WTC11 (cell line): ENCODE data around the gene SPOUT1. TPM values are rescaled to one million over a fixed set of nuclear protein-coding genes. Genes with fewer than 3 reads are reported as not detected.

Source experiments
- ATAC-seq: fragments of 200-7000 bp; cut with Tn5 transposase; 2 replicates; pipeline ENCODE4 v1.10.0; 2021; ENCODE audit warnings: mild to moderate bottlenecking, moderate library complexity
- CTCF ChIA-PET: fragments of 300-600 bp; sonication (Branson Sonifier 250); formaldehyde crosslinking; loops from one replicate; lab custom pipeline; 2021; ENCODE audit warnings: antibody characterized with exemption; lab: Charles Lee
- POLR2A ChIA-PET: fragments of 350-600 bp; sonication (Branson Sonifier 250); formaldehyde crosslinking; loops from one replicate; lab custom pipeline; 2021; ENCODE audit warnings: antibody characterized with exemption; lab: Charles Lee
- DNase-seq: peaks from one replicate; pipeline ENCODE4 v3.0.0; 2021; ENCODE audit warnings: low spot score
- H3K27ac Mint-ChIP-seq: 2 replicates; pipeline ENCODE4 v1.8.0; 2021; ENCODE audit warnings: mixed read lengths
- H3K27me3 Mint-ChIP-seq: 2 replicates; pipeline ENCODE4 v1.8.0; 2021; ENCODE audit warnings: low read depth, mild to moderate bottlenecking, moderate library complexity, mixed read lengths
- H3K36me3 Mint-ChIP-seq: 2 replicates; pipeline ENCODE4 v1.8.0; 2021; ENCODE audit warnings: mixed read lengths
- H3K4me1 Mint-ChIP-seq: 2 replicates; pipeline ENCODE4 v1.8.0; 2022; ENCODE audit warnings: mixed read lengths
- H3K4me3 Mint-ChIP-seq: 2 replicates; pipeline ENCODE4 v1.8.0; 2021; ENCODE audit warnings: mild to moderate bottlenecking, moderate library complexity, mixed read lengths
- H3K9me3 Mint-ChIP-seq: 2 replicates; pipeline ENCODE4 v1.8.0; 2021; ENCODE audit warnings: mixed read lengths
- FOXK1 ChIP-seq: sonication (generic); formaldehyde crosslinking; IDR thresholded peaks from 2 replicates; pipeline ENCODE4 v1.8.0; 2022; ENCODE audit warnings: mild to moderate bottlenecking, moderate library complexity, missing genetic modification reagents
- FOXP1 ChIP-seq: sonication (generic); formaldehyde crosslinking; IDR thresholded peaks from 2 replicates; pipeline ENCODE4 v1.8.0; 2022; ENCODE audit warnings: missing genetic modification reagents, mild to moderate bottlenecking, moderate library complexity, borderline replicate concordance
- GABPB1 ChIP-seq: sonication (generic); formaldehyde crosslinking; IDR thresholded peaks from 2 replicates; pipeline ENCODE4 v1.8.1; 2023; ENCODE audit warnings: mild to moderate bottlenecking, missing genetic modification reagents
- GRHL2 ChIP-seq: fragments of 250-450 bp; sonication (Bioruptor Pico); IDR thresholded peaks from 2 replicates; pipeline ENCODE4 v1.8.0; 2022; ENCODE audit warnings: mild to moderate bottlenecking, moderate library complexity; ENCODE audit not compliant: insufficient replicate concordance, severe bottlenecking
- IRF2 ChIP-seq: sonication (generic); formaldehyde crosslinking; IDR thresholded peaks from 2 replicates; pipeline ENCODE4 v1.8.0; 2022; ENCODE audit warnings: low read depth, missing genetic modification reagents, borderline replicate concordance
- KAT7 ChIP-seq: sonication (generic); formaldehyde crosslinking; IDR thresholded peaks from 2 replicates; pipeline ENCODE4 v1.8.1; 2023; ENCODE audit warnings: missing genetic modification reagents, mild to moderate bottlenecking, borderline replicate concordance
- MAX ChIP-seq: sonication (generic); formaldehyde crosslinking; IDR thresholded peaks from 2 replicates; pipeline ENCODE4 v1.8.0; 2022; ENCODE audit warnings: mild to moderate bottlenecking, missing genetic modification reagents
- MXD4 ChIP-seq: fragments of 250-450 bp; sonication (Bioruptor Pico); IDR thresholded peaks from 2 replicates; pipeline ENCODE4 v1.8.0; 2021; ENCODE audit warnings: mild to moderate bottlenecking, moderate library complexity, borderline replicate concordance
- NFE2L1 ChIP-seq: sonication (generic); formaldehyde crosslinking; IDR thresholded peaks from 2 replicates; pipeline ENCODE4 v1.8.1; 2023; ENCODE audit warnings: missing genetic modification reagents
- NFYB ChIP-seq: sonication (generic); formaldehyde crosslinking; conservative IDR thresholded peaks from 2 replicates; pipeline ENCODE4 v1.8.0; 2022; ENCODE audit warnings: low read depth, missing genetic modification reagents
- PRDM15 ChIP-seq: sonication (generic); formaldehyde crosslinking; IDR thresholded peaks from 2 replicates; pipeline ENCODE4 v1.8.0; 2022; ENCODE audit warnings: missing genetic modification reagents
- PRRX2 ChIP-seq: fragments of 250-450 bp; sonication (Bioruptor Pico); IDR thresholded peaks from 2 replicates; pipeline ENCODE4 v1.8.0; 2021; ENCODE audit warnings: mild to moderate bottlenecking
- RORB ChIP-seq: fragments of 250-450 bp; sonication (Bioruptor Pico); IDR thresholded peaks from 2 replicates; pipeline ENCODE4 v1.9.0; 2021; ENCODE audit warnings: mild to moderate bottlenecking
- SMAD3 ChIP-seq: sonication (generic); formaldehyde crosslinking; IDR thresholded peaks from 2 replicates; pipeline ENCODE4 v1.8.0; 2022; ENCODE audit warnings: missing genetic modification reagents, mild to moderate bottlenecking, borderline replicate concordance
- SMAD4 ChIP-seq: sonication (generic); formaldehyde crosslinking; IDR thresholded peaks from 2 replicates; pipeline ENCODE4 v1.8.0; 2022; ENCODE audit warnings: mild to moderate bottlenecking, missing genetic modification reagents
- SOX15 ChIP-seq: fragments of 250-450 bp; sonication (Bioruptor Pico); IDR thresholded peaks from 2 replicates; pipeline ENCODE4 v1.9.0; 2021; ENCODE audit warnings: mild to moderate bottlenecking
- SP1 ChIP-seq: sonication (generic); formaldehyde crosslinking; conservative IDR thresholded peaks from 2 replicates; pipeline ENCODE4 v1.8.1; 2022; ENCODE audit warnings: missing genetic modification reagents
- TCF7 ChIP-seq: sonication (generic); formaldehyde crosslinking; IDR thresholded peaks from 2 replicates; pipeline ENCODE4 v1.8.0; 2022; ENCODE audit warnings: mild to moderate bottlenecking, low read depth, missing genetic modification reagents, moderate library complexity
- TEAD1 ChIP-seq: sonication (generic); formaldehyde crosslinking; IDR thresholded peaks from 2 replicates; pipeline ENCODE4 v1.8.0; 2022; ENCODE audit warnings: mild to moderate bottlenecking, missing genetic modification reagents
- TP53 ChIP-seq: sonication (generic); formaldehyde crosslinking; IDR thresholded peaks from 2 replicates; pipeline ENCODE4 v1.8.1; 2023; ENCODE audit warnings: mild to moderate bottlenecking, missing genetic modification reagents
- USF2 ChIP-seq: sonication (generic); formaldehyde crosslinking; IDR thresholded peaks from 2 replicates; pipeline ENCODE4 v1.8.1; 2023; ENCODE audit warnings: mild to moderate bottlenecking, missing genetic modification reagents, moderate library complexity
- ZBTB21 ChIP-seq: sonication (generic); formaldehyde crosslinking; IDR thresholded peaks from 2 replicates; pipeline ENCODE4 v1.8.1; 2023; ENCODE audit warnings: mild to moderate bottlenecking, missing genetic modification reagents, borderline replicate concordance
- ZBTB43 ChIP-seq: sonication (generic); formaldehyde crosslinking; IDR thresholded peaks from 2 replicates; pipeline ENCODE4 v1.8.1; 2023; ENCODE audit warnings: mild to moderate bottlenecking, missing genetic modification reagents
- ZNF138 ChIP-seq: sonication (generic); formaldehyde crosslinking; conservative IDR thresholded peaks from 2 replicates; pipeline ENCODE4 v1.8.1; 2022; ENCODE audit warnings: mild to moderate bottlenecking, moderate library complexity, missing genetic modification reagents
- ZNF219 ChIP-seq: sonication (generic); formaldehyde crosslinking; IDR thresholded peaks from 2 replicates; pipeline ENCODE4 v1.8.0; 2023; ENCODE audit warnings: missing genetic modification reagents, mild to moderate bottlenecking, borderline replicate concordance
- total RNA-seq: library from RNA; stranded (reverse); gene quantifications from 3 replicates; pipeline ENCODE4 v1.2.3, GENCODE V29; 2021

The SPOUT1 gene
- total RNA-seq, 1 experiment from 2014 or later: 79.3 TPM

- Mint-ChIP-seq H3K27ac (peak overlapping the region; percentile 95), H3K9me3 (0 out of 2 replicates have a peak, but pooled peaks cover 3% of the 10 kb centered on the region), H3K4me1 (peaks cover 7% of the 10 kb centered on the region; the same call in 1 of the 2 replicates), H3K36me3 (peaks cover 2% of the 10 kb centered on the region; the same call in 1 of the 2 replicates), H3K27me3 (no peaks in the 10 kb centered on the region), H3K4me3 (peak overlapping the region; percentile 96)
- ATAC-seq (no peak), DNase-seq (no peak)
- POLR2A ChIA-PET: no interaction called here
- TF ChIP-seq SOX15 (no peak), ZNF138 (no peak), ZBTB43 (CRISPR knock-in tag) (no peak)
- CTCF ChIA-PET: interaction anchor here (0.8 to 1.7 kb wide), 5 partner anchors 17 to 57 kb away, joined by 3 to 6 read pairs (median 5); partner anchors contain the start of gene ENDOG
Measured at GRCh38 chr9:128787659-128788058, 41.9 kb downstream of the SPOUT1 start.

GRCh38 chr9:128786681-128787601 is 42.7 kb downstream of the SPOUT1 start, which contains the start of gene TBC1D13:
Gene TBC1D13, plus strand, starts transcription at chr9:128787253. Its CDS starts 101 bp downstream, at chr9:128787354.
- POLR2A ChIA-PET: interaction anchor here (0.6 to 0.8 kb wide), 2 partner anchors 31 to 1538 kb away, joined by 3 to 4 read pairs; partner anchors contain the start of gene ENDOG
- TF ChIP-seq SMAD4 (CRISPR knock-in tag) (peak; percentile 79; the same call in 1 of the 2 replicates), USF2 (CRISPR knock-in tag) (peak; percentile 99), ZBTB21 (CRISPR knock-in tag) (peak; percentile 80; the same call in 1 of the 2 replicates), GABPB1 (CRISPR knock-in tag) (peak; percentile 91), FOXK1 (CRISPR knock-in tag) (peak; percentile 98), PRDM15 (CRISPR knock-in tag) (peak; percentile 61), FOXP1 (CRISPR knock-in tag) (peak; percentile 97), IRF2 (CRISPR knock-in tag) (no peak), NFYB (CRISPR knock-in tag) (no peak; the same call in 1 of the 2 replicates), SMAD3 (peak; percentile 78; the same call in 1 of the 2 replicates), SP1 (peak; percentile 99), ZNF138 (no peak), MAX (CRISPR knock-in tag) (peak; percentile 96), PRRX2 (CRISPR knock-in tag) (no peak), MXD4 (CRISPR knock-in tag) (no peak), ZBTB43 (CRISPR knock-in tag) (peak; percentile 92; the same call in 1 of the 2 replicates), RORB (CRISPR knock-in tag) (no peak), ZNF219 (CRISPR knock-in tag) (no peak), GRHL2 (CRISPR knock-in tag) (no peak), KAT7 (CRISPR knock-in tag) (no peak), TEAD1 (CRISPR knock-in tag) (peak; percentile 95), NFE2L1 (CRISPR knock-in tag) (peak; percentile 76; the same call in 1 of the 2 replicates), TP53 (CRISPR knock-in tag) (peak; percentile 54; the same call in 1 of the 2 replicates), TCF7 (no peak)

More at GRCh38 chr9:128786681-128787601, 42.7 kb downstream of the SPOUT1 start, which contains the start of gene TBC1D13:
- no peaks in the 10 kb centered on the region for H3K36me3 Mint-ChIP-seq
- peak within 1 kb of the TSS; percentile 95 for H3K27ac Mint-ChIP-seq
- peak within 1 kb of the TSS; percentile 96 for H3K4me3 Mint-ChIP-seq
- CTCF ChIA-PET: interaction anchor here (0.6 to 1.7 kb wide), 8 partner anchors 16 to 332 kb away, joined by 3 to 6 read pairs (median 4); partner anchors contain the start of gene ENDOG
- peaks cover 7% of the 10 kb centered on the region; the same call in 1 of the 2 replicates for H3K4me1 Mint-ChIP-seq
- 0 out of 2 replicates have a peak, but pooled peaks cover under 1% of the 10 kb centered on the region for H3K27me3 Mint-ChIP-seq
- ATAC-seq (peak; percentile 97), DNase-seq (peak; percentile 91)
- H3K9me3 Mint-ChIP-seq: peaks cover 4% of the 10 kb centered on the region
